HG02938 (cell line): ENCODE results near the gene HIP1.
"Not testable (repeated sequence)": the region's sequence is repeated elsewhere in the genome, so short reads cannot be mapped to it uniquely, and the experiment has no call there.

Experiments
- ATAC-seq: cut with Tn5 transposase; IDR thresholded peaks from one replicate; pipeline ENCODE4 v1.9.1; 2021; ENCODE audit warnings: mild to moderate bottlenecking, moderate library complexity; ENCODE audit not compliant: unreplicated experiment

The HIP1 gene

GRCh38 chr7:75739796-75740672 lies 1.3 kb upstream of the HIP1 start:
- peak; percentile 33 for ATAC-seq

GRCh38 chr7:75738975-75739795 lies 444 bp upstream of the HIP1 start:
- peak; percentile 84 for ATAC-seq

DNA sequence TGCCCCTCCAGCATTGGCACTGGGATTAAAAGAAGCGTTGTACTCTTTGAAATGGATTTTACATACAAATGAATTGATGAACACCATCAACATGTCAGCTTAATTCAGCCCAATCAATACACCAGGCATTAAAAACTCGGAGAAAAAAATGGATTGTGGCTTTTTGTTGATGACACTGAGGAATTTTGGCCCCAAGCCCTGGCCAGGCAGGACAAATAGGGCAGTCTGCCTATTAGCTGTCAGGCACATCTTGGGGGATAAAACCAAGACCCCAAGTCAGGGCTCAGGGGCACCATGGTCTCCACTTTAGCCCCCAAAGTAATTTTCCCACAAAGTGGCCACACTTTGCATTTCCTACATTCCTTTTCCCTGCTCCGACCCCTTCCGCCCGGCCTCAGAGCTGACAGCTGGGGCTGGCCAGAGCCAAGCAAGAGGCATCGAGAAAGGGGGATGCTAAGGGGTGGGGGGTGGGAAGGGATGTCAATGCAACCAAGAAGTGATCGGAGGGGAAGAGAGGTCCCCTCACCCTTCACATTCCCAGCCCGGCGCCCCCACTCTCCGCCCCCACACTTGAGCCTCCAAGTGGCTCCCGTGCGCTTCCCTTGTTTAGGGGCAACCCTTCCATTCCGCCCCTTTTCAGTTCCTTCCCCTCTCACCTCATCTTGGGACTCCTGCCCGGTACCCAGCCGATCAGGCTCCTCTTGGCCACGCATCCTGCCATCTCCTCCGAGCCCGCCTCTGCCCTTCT lies 711 bp downstream of the HIP1 start:
- ATAC-seq: no peak

GRCh38 chr7:75735581-75736350 lies 3.0 kb downstream of the HIP1 start:
- ATAC-seq: no peak

GRCh38 chr7:75734586-75735458 lies 3.9 kb downstream of the HIP1 start:
- no peak for ATAC-seq

GRCh38 chr7:75732764-75733630 lies 5.7 kb downstream of the HIP1 start:
- no peak for ATAC-seq

DNA sequence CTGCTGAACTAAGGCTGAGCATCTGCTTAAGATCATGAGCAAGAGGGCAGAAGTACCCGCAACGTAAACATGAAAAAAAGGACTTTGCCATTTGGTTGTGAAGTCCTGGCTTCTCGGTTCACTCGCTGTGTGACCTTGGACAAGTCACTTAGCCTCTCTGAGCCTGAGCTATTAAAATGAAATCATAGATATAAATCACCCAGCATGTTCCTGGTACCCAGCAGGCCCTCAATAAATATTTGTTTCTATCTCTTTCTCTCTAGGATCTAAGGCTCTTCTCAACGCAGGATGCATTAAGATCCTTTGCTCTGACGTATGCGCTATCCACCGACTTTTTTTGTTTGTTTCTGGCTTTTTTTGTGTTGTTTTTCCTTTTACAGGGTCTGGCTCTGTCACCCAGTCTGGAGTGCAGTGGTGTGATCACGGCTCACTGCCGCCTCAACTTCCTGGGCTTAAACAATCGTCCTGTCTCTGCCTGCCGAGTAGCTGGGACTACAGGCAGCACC lies 6.7 kb downstream of the HIP1 start:
- ATAC-seq: no peak

DNA sequence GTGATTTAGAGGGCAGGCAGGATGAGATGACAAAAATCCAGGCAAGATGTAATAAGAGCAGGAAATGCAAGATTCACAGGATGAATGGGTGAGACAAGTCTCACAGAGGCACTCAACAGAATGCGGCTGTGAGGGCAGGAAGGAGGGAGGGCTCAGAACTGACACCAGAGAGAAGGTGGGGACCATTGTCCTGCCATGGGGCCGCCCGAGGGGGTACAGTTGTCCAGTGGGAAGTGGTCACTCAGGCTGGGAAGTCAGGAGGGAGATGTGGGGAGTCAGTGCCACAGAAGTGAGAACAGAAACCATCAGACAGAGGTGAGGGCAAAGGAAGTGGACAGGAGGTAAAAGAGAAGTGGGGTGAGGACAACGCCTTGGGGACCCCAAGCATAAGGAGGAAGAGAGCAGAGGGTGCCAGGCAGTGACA lies 8.9 kb downstream of the HIP1 start:
- ATAC-seq: no peak

DNA sequence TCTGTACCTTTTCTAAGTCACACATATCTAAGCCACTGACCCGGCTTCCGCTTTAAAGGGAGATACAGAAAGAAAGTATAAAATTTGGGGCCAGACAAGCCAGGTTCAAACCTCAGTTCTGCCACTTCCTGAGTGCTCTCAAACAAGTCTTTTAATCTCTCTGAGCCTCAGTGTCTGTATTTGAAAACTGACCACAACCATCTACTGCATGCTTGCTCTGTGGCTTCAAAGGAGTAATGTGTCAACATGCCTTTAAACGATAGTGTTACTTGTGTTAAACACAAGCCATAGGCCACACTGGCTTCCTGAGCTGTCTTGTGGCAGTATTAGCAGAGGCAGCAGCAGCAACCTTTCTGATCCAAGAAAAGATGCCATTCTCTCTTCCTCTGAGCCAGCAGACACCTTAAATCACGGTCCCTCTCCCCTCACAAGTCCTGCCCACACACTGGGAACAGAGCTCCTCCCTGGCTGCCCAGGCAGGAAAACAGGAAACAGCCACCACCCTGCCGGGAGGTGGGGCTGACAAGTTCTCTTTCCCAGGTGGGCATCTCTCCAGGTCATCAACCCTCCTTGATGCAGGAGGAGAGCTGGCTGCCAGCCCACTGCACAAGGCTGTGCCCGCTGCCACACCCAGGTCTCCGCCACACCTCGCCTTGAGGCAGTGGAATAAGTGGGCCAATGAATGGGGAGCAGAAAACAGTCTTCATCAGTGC lies 10.7 kb downstream of the HIP1 start:
- no peak for ATAC-seq

- not testable (repeated sequence) for ATAC-seq
Observed at GRCh38 chr7:75727351-75727750, 11.4 kb downstream of the HIP1 start.

GRCh38 chr7:75725306-75725705 lies 13.4 kb downstream of the HIP1 start:
- no peak for ATAC-seq

DNA sequence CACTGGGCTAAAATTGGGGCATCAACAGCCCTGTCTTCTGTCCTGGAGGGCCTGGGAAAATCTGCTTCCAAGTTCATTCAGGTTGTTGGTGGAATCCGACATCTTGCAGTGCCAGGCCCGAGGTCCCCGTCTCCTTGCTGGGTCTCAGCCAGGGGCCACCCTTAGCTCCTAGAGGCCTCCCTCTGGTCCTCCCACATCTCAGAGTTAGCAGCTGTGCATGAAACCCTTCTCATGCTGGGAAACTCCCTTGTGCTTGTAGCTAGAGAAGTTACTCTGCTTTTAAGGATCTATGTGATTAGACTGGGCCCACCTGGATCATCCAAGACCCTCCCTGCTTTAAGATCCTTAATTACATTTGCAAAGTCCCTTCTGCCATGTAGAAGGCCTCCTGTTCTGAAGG lies 15.3 kb downstream of the HIP1 start:
- ATAC-seq: no peak

DNA sequence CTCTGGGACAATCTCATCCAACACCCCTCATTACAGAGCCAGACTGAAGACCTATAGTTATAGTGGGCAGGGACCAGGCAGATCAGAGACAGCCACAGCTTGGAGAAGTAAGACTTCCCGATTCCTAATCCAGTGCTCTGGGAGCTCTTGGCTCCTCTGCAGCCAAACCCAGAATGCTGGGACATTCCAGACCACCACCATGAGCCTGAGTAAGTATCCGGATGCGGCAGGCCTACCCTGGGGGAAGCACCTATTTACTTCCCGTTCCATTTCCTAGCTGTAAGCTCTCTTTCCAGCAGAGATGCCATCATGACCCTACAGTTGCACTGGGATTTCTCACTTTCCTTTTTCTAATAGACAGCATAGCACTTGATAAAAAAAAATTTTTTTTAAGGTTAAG lies 16.4 kb downstream of the HIP1 start:
- no peak for ATAC-seq

DNA sequence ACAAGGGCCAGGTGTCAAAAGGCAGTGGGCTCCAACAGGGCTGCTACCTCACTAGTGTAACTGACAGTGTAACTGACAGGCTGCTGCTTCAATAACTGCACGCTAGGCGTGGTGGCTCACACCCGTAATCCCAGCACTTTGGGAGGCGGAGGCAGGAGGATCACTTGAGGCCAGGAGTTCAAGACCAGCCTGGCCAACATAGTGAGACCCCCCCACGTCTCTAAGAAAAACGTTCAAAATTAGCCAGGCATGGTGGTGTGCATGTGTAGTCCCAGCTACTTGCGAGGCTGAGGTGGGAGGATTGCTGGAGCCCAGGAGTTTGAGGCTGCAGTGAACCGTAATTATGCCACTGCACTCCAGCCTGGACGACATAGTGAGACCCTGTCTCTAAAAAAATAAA lies 16.8 kb downstream of the HIP1 start:
- ATAC-seq: not testable (repeated sequence)

DNA sequence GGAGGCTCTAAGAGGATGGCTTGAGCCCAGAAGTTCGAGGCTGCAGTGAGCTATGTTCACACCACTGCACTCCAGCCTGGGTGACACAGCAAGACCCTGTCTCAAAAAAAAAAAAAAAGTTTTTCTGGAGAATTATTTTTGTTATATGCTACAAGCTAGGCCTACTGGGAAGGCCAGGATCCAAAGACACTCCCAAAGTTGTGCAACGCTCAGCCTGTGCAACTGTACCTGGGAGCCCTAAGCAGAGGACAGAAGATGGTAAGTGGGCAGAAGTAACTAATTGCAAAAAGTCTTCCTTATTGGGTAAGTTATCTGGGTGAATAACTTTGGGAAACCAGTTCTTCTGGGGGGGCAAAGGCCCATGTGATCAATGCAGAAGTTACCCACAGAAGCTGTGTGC lies 17.3 kb downstream of the HIP1 start:
- no peak for ATAC-seq

DNA sequence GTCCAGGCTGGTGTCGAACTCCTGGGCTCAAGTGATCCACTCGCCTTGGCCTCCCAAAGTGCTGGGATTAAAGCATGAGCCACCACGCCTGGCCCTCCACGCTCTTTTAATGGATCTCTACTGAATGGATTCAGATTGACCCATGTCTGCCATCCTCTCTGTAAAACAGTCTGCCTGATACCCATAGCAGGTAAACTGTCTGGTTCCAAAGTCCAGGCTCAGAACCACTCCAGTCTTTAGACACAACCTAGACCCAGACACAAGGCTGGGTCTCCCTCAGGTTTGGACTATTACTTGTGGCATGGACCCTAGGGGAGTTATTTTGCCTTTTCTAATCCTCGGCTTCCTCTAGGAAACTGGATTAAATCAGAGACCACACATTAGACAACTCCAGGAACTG lies 19.1 kb downstream of the HIP1 start:
- ATAC-seq: no peak

- ATAC-seq: no peak
Observed at GRCh38 chr7:75718390-75719031, 20.2 kb downstream of the HIP1 start.
